ENCODE data around the gene LEMD1. TPM values are rescaled to one million over a fixed set of nuclear protein-coding genes. Genes with fewer than 3 reads are reported as not detected.
"Not testable (repeated sequence)": the region's sequence is repeated elsewhere in the genome, so short reads cannot be mapped to it uniquely, and the experiment has no call there.

LEMD1 gene
- polyA plus RNA-seq, 2 donors = 0.78 to 0.81 TPM

GRCh38 chr1:205392650-205393049 is 29.2 kb downstream of the LEMD1 start:
- H3K4me1 ChIP-seq (ENCODE audit: control insufficient read depth in 2 of 2, insufficient read depth in 2 of 2, low read length in 1 of 2) = no peaks in the 10 kb centered on the region
- 90 to 95% methylated on average over 1 of the region's 1 CpG for WGBS, 2 donors
- H3K9me3 ChIP-seq (ENCODE audit: control insufficient read depth in 2 of 2, insufficient read depth in 1 of 2, low read depth in 1 of 2, low read length in 1 of 2) = no peaks in the 10 kb centered on the region
- H3K27me3 ChIP-seq (ENCODE audit: control insufficient read depth in 1 of 2, insufficient read depth in 2 of 2, low read length in 2 of 2) = peaks cover 0 to 2% of the 10 kb centered on the region in 2 donors
- no peaks in the 10 kb centered on the region for H3K36me3 ChIP-seq (ENCODE audit: control insufficient read depth in 2 of 2, insufficient read depth in 2 of 2, low read length in 1 of 2)
- no peak overlapping the region for H3K27ac ChIP-seq (ENCODE audit: low read depth in 2 of 2, low read length in 1 of 2)
- H3K4me3 ChIP-seq (ENCODE audit: low read depth in 1 of 2, low read length in 2 of 2) = no peak overlapping the region

- no peak overlapping the region for H3K27ac ChIP-seq (ENCODE audit: low read depth in 2 of 2, low read length in 1 of 2)
- H3K9me3 ChIP-seq (ENCODE audit: control insufficient read depth in 2 of 2, insufficient read depth in 1 of 2, low read depth in 1 of 2, low read length in 1 of 2) = no peaks in the 10 kb centered on the region
- no peak overlapping the region for H3K4me3 ChIP-seq (ENCODE audit: low read depth in 1 of 2, low read length in 2 of 2)
- 88 to 89% methylated on average over 7 of the region's 7 CpGs for WGBS, 2 donors
- H3K4me1 ChIP-seq (ENCODE audit: control insufficient read depth in 2 of 2, insufficient read depth in 2 of 2, low read length in 1 of 2) = no peaks in the 10 kb centered on the region
- H3K27me3 ChIP-seq (ENCODE audit: control insufficient read depth in 1 of 2, insufficient read depth in 2 of 2, low read length in 2 of 2) = peaks cover 0 to 2% of the 10 kb centered on the region in 2 donors
- no peaks in the 10 kb centered on the region for H3K36me3 ChIP-seq (ENCODE audit: control insufficient read depth in 2 of 2, insufficient read depth in 2 of 2, low read length in 1 of 2)
Observed at GRCh38 chr1:205391386-205391785, 30.5 kb downstream of the LEMD1 start.

GRCh38 chr1:205387845-205388244 is 34.0 kb downstream of the LEMD1 start:
- no peak overlapping the region for H3K4me3 ChIP-seq (ENCODE audit: low read depth in 1 of 2, low read length in 2 of 2)
- peaks cover 0 to 2% of the 10 kb centered on the region in 2 donors for H3K27me3 ChIP-seq (ENCODE audit: control insufficient read depth in 1 of 2, insufficient read depth in 2 of 2, low read length in 2 of 2)
- H3K4me1 ChIP-seq (ENCODE audit: control insufficient read depth in 2 of 2, insufficient read depth in 2 of 2, low read length in 1 of 2) = peaks cover 0 to 3% of the 10 kb centered on the region in 2 donors
- H3K9me3 ChIP-seq (ENCODE audit: control insufficient read depth in 2 of 2, insufficient read depth in 1 of 2, low read depth in 1 of 2, low read length in 1 of 2) = no peaks in the 10 kb centered on the region
- H3K27ac ChIP-seq (ENCODE audit: low read depth in 2 of 2, low read length in 1 of 2) = no peak overlapping the region
- no peaks in the 10 kb centered on the region for H3K36me3 ChIP-seq (ENCODE audit: control insufficient read depth in 2 of 2, insufficient read depth in 2 of 2, low read length in 1 of 2)
- 96% methylated on average over 2 of the region's 2 CpGs for WGBS, 2 donors

- not testable (repeated sequence) for H3K36me3 ChIP-seq (ENCODE audit: control insufficient read depth in 2 of 2, insufficient read depth in 2 of 2, low read length in 1 of 2); H3K27ac ChIP-seq (ENCODE audit: low read depth in 2 of 2, low read length in 1 of 2); H3K9me3 ChIP-seq (ENCODE audit: control insufficient read depth in 2 of 2, insufficient read depth in 1 of 2, low read depth in 1 of 2, low read length in 1 of 2); H3K4me1 ChIP-seq (ENCODE audit: control insufficient read depth in 2 of 2, insufficient read depth in 2 of 2, low read length in 1 of 2); H3K4me3 ChIP-seq (ENCODE audit: low read depth in 1 of 2, low read length in 2 of 2); H3K27me3 ChIP-seq (ENCODE audit: control insufficient read depth in 1 of 2, insufficient read depth in 2 of 2, low read length in 2 of 2)
- WGBS, 2 donors = 83 to 87% methylated on average over 3 of the region's 3 CpGs
Observed at GRCh38 chr1:205382990-205383389, 38.9 kb downstream of the LEMD1 start.

GRCh38 chr1:205382561-205382960 is 39.3 kb downstream of the LEMD1 start:
- Histone ChIP-seq H3K27ac (ENCODE audit: low read depth in 2 of 2, low read length in 1 of 2) (no peak overlapping the region), H3K27me3 (ENCODE audit: control insufficient read depth in 1 of 2, insufficient read depth in 2 of 2, low read length in 2 of 2) (no peaks in the 10 kb centered on the region), H3K36me3 (ENCODE audit: control insufficient read depth in 2 of 2, insufficient read depth in 2 of 2, low read length in 1 of 2) (no peaks in the 10 kb centered on the region), H3K4me1 (ENCODE audit: control insufficient read depth in 2 of 2, insufficient read depth in 2 of 2, low read length in 1 of 2) (peaks cover 0 to 3% of the 10 kb centered on the region in 2 donors), H3K9me3 (ENCODE audit: control insufficient read depth in 2 of 2, insufficient read depth in 1 of 2, low read depth in 1 of 2, low read length in 1 of 2) (no peaks in the 10 kb centered on the region), H3K4me3 (ENCODE audit: low read depth in 1 of 2, low read length in 2 of 2) (no peak overlapping the region)
- 77 to 83% methylated on average over 4 of the region's 4 CpGs for WGBS, 2 donors

GRCh38 chr1:205381305-205381704 is 40.6 kb downstream of the LEMD1 start:
- no peak overlapping the region for H3K4me3 ChIP-seq (ENCODE audit: low read depth in 1 of 2, low read length in 2 of 2)
- H3K36me3 ChIP-seq (ENCODE audit: control insufficient read depth in 2 of 2, insufficient read depth in 2 of 2, low read length in 1 of 2) = no peaks in the 10 kb centered on the region
- no peak overlapping the region for H3K27ac ChIP-seq (ENCODE audit: low read depth in 2 of 2, low read length in 1 of 2)
- no peaks in the 10 kb centered on the region for H3K27me3 ChIP-seq (ENCODE audit: control insufficient read depth in 1 of 2, insufficient read depth in 2 of 2, low read length in 2 of 2)
- H3K9me3 ChIP-seq (ENCODE audit: control insufficient read depth in 2 of 2, insufficient read depth in 1 of 2, low read depth in 1 of 2, low read length in 1 of 2) = no peaks in the 10 kb centered on the region
- peaks cover 2 to 3% of the 10 kb centered on the region in 2 donors for H3K4me1 ChIP-seq (ENCODE audit: control insufficient read depth in 2 of 2, insufficient read depth in 2 of 2, low read length in 1 of 2)
- 87 to 88% methylated on average over 6 of the region's 6 CpGs for WGBS, 2 donors

- Histone ChIP-seq H3K27ac (ENCODE audit: low read depth in 2 of 2, low read length in 1 of 2) (no peak overlapping the region), H3K27me3 (ENCODE audit: control insufficient read depth in 1 of 2, insufficient read depth in 2 of 2, low read length in 2 of 2) (no peaks in the 10 kb centered on the region), H3K9me3 (ENCODE audit: control insufficient read depth in 2 of 2, insufficient read depth in 1 of 2, low read depth in 1 of 2, low read length in 1 of 2) (no peaks in the 10 kb centered on the region), H3K4me3 (ENCODE audit: low read depth in 1 of 2, low read length in 2 of 2) (no peak overlapping the region), H3K4me1 (ENCODE audit: control insufficient read depth in 2 of 2, insufficient read depth in 2 of 2, low read length in 1 of 2) (peaks cover 1 to 2% of the 10 kb centered on the region in 2 donors), H3K36me3 (ENCODE audit: control insufficient read depth in 2 of 2, insufficient read depth in 2 of 2, low read length in 1 of 2) (no peaks in the 10 kb centered on the region)
- WGBS, 2 donors = 57 to 69% methylated on average over 2 of the region's 2 CpGs
Observed at GRCh38 chr1:205380882-205381281, 41.0 kb downstream of the LEMD1 start.

- Histone ChIP-seq H3K4me1 (ENCODE audit: control insufficient read depth in 2 of 2, insufficient read depth in 2 of 2, low read length in 1 of 2) (peaks cover 2 to 4% of the 10 kb centered on the region in 2 donors), H3K4me3 (ENCODE audit: low read depth in 1 of 2, low read length in 2 of 2) (no peak overlapping the region), H3K36me3 (ENCODE audit: control insufficient read depth in 2 of 2, insufficient read depth in 2 of 2, low read length in 1 of 2) (no peaks in the 10 kb centered on the region), H3K27me3 (ENCODE audit: control insufficient read depth in 1 of 2, insufficient read depth in 2 of 2, low read length in 2 of 2) (no peaks in the 10 kb centered on the region), H3K27ac (ENCODE audit: low read depth in 2 of 2, low read length in 1 of 2) (no peak overlapping the region), H3K9me3 (ENCODE audit: control insufficient read depth in 2 of 2, insufficient read depth in 1 of 2, low read depth in 1 of 2, low read length in 1 of 2) (no peaks in the 10 kb centered on the region)
- WGBS, 2 donors = 79 to 81% methylated on average over 8 of the region's 8 CpGs
Observed at GRCh38 chr1:205379056-205379455, 42.8 kb downstream of the LEMD1 start.

GRCh38 chr1:205377355-205377754 is 44.5 kb downstream of the LEMD1 start:
- WGBS, 2 donors = 85 to 92% methylated on average over 3 of the region's 3 CpGs

GRCh38 chr1:205376739-205377138 is 45.1 kb downstream of the LEMD1 start:
- 50 to 54% methylated on average over 4 of the region's 4 CpGs for WGBS, 2 donors
- H3K27me3 ChIP-seq (ENCODE audit: control insufficient read depth in 1 of 2, insufficient read depth in 2 of 2, low read length in 2 of 2) = no peaks in the 10 kb centered on the region
- H3K9me3 ChIP-seq (ENCODE audit: control insufficient read depth in 2 of 2, insufficient read depth in 1 of 2, low read depth in 1 of 2, low read length in 1 of 2) = no peaks in the 10 kb centered on the region
- H3K4me3 ChIP-seq (ENCODE audit: low read depth in 1 of 2, low read length in 2 of 2) = no peak overlapping the region
- H3K36me3 ChIP-seq (ENCODE audit: control insufficient read depth in 2 of 2, insufficient read depth in 2 of 2, low read length in 1 of 2) = no peaks in the 10 kb centered on the region
- peaks cover 2 to 8% of the 10 kb centered on the region in 2 donors for H3K4me1 ChIP-seq (ENCODE audit: control insufficient read depth in 2 of 2, insufficient read depth in 2 of 2, low read length in 1 of 2)
- H3K27ac ChIP-seq (ENCODE audit: low read depth in 2 of 2, low read length in 1 of 2) = peak overlapping the region; percentile 65 to 78

More at GRCh38 chr1:205377355-205377754, 44.5 kb downstream of the LEMD1 start:
- Histone ChIP-seq H3K9me3 (ENCODE audit: control insufficient read depth in 2 of 2, insufficient read depth in 1 of 2, low read depth in 1 of 2, low read length in 1 of 2) (no peaks in the 10 kb centered on the region), H3K4me3 (ENCODE audit: low read depth in 1 of 2, low read length in 2 of 2) (no peak overlapping the region), H3K27ac (ENCODE audit: low read depth in 2 of 2, low read length in 1 of 2) (peak overlapping the region; percentile 35 to 60), H3K36me3 (ENCODE audit: control insufficient read depth in 2 of 2, insufficient read depth in 2 of 2, low read length in 1 of 2) (no peaks in the 10 kb centered on the region), H3K4me1 (ENCODE audit: control insufficient read depth in 2 of 2, insufficient read depth in 2 of 2, low read length in 1 of 2) (peaks cover 2 to 8% of the 10 kb centered on the region in 2 donors), H3K27me3 (ENCODE audit: control insufficient read depth in 1 of 2, insufficient read depth in 2 of 2, low read length in 2 of 2) (no peaks in the 10 kb centered on the region)

Data from esophagus (tissue), 2 donors.